GM12874 (cell line): Measurements from ENCODE around the gene BUD23.

Source experiments
- CTCF ChIP-seq: IDR thresholded peaks from 2 replicates; pipeline ENCODE4 v1.5.1; 2011; ENCODE audit warnings: low read depth, mild to moderate bottlenecking, control low read depth, low read length, moderate library complexity; ENCODE audit not compliant: insufficient read depth

Gene BUD23

GRCh38 chr7:73669858-73670385 is 13.5 kb upstream of the BUD23 start:
- no peak for TF ChIP-seq CTCF

GRCh38 chr7:73671322-73671661 is 12.1 kb upstream of the BUD23 start:
- TF ChIP-seq CTCF, result no peak

- TF ChIP-seq CTCF, result no peak
Measured at GRCh38 chr7:73671857-73672445, 11.4 kb upstream of the BUD23 start.

DNA sequence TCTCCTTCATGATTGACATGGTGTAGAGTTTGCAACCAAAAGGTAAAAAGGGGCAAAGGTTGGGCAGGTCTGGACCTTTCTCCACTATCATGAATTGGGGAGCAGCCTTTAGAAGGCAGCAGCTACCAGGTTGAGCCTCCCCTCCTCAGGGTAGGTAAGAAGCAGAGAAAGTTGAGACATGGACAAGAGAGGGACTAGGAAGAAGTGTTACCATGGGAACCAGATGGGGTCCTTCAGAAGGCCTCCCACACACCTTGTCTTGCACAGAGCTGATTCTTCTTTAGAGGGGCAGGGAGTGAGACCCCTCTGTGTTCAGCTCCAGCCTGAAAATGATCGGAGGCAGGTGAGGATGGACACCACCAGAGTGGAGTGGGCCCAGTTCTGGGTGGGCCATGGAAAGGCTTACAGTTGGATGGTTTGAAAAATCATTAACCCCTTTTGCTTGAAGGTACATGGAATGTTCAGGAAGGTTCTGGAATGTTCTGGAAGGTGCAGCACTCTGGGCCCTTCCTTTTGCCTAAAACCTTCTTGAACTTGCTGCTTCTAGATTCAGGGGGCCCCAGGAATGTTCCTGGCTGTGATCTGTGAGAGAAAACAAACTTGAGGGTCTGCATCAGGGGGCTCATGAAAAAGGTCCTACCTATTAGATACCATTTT is 8.8 kb upstream of the BUD23 start:
- no peak for TF ChIP-seq CTCF

DNA sequence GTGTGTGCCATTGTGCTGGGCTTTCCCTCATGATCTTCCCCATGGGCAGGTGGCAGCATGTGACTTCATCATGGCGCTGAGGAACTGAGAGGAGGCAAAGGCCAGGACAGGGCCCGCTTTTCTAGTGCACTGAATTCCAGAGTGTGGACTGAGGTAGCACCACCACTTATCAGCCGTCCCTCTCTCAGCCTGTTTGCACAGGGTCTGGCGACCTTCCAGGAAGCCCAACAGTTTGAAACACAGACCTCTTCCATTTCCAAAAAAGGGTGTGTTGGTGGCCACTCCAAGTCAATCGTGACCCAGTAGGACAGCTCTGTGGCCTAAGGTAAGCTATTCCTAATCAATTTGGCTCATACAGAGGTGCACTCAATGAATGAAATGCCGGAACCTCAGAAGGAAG is 4.5 kb upstream of the BUD23 start:
- no peak for TF ChIP-seq CTCF

DNA sequence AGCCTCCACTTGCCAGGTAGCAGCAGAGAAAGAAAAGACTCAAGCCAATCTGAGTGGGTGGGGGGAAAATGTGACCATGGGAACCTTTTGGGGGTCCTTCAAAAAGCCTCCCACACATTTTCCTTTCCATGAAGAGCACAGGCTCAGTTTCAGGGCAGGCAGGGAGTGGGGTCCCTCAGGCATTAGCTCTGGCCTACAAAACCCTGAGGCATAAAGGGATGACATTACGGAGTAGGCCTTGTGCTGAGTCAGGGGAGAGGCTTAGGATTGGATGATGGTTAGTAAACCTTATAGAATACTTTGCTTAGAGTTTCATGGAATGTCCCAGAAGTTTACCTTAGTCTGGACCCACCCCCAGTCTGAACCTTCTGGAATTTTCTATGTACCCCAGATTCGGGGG is 3.7 kb upstream of the BUD23 start:
- TF ChIP-seq CTCF, result no peak

- no peak for TF ChIP-seq CTCF
Measured at GRCh38 chr7:73680501-73680900, 2.9 kb upstream of the BUD23 start.
